ENCODE measurements around the gene PNLDC1.
"Not testable (repeated sequence)": the region's sequence is repeated elsewhere in the genome, so short reads cannot be mapped to it uniquely, and the experiment has no call there.

Gene PNLDC1

GRCh38 chr6:159788753-159789376, 11.2 kb upstream of the PNLDC1 start:
- Histone ChIP-seq H3K4me3 (ENCODE audit: low read length) (peak overlapping the region; percentile 94), H3K27ac (ENCODE audit: low read length) (peak overlapping the region; percentile 73), H3K9ac (ENCODE audit: low read length) (peak overlapping the region; percentile 93), H3K9me3 (ENCODE audit: control insufficient read depth, low read depth, low read length) (no peaks in the 10 kb centered on the region), H3K4me1 (ENCODE audit: control insufficient read depth, low read depth, low read length) (peaks cover 10% of the 10 kb centered on the region), H3K27me3 (ENCODE audit: control insufficient read depth, insufficient read depth, low read length) (no peaks in the 10 kb centered on the region), H3K36me3 (ENCODE audit: control insufficient read depth, low read depth, low read length) (peaks cover 54% of the 10 kb centered on the region)

GRCh38 chr6:159789377-159790148, 10.5 kb upstream of the PNLDC1 start, which contains the start of gene TCP1:
Gene TCP1, minus strand, starts transcription at chr6:159789602. Its CDS starts 134 bp downstream, at chr6:159789468.
- peak within 1 kb of the TSS; percentile 94 for H3K4me3 ChIP-seq (ENCODE audit: low read length)
- no peaks in the 10 kb centered on the region for H3K27me3 ChIP-seq (ENCODE audit: control insufficient read depth, insufficient read depth, low read length)
- peak within 1 kb of the TSS; percentile 86 for H3K27ac ChIP-seq (ENCODE audit: low read length)
- peaks cover 10% of the 10 kb centered on the region for H3K4me1 ChIP-seq (ENCODE audit: control insufficient read depth, low read depth, low read length)
- no peaks in the 10 kb centered on the region for H3K9me3 ChIP-seq (ENCODE audit: control insufficient read depth, low read depth, low read length)
- H3K9ac ChIP-seq (ENCODE audit: low read length), result peak within 1 kb of the TSS; percentile 93
- H3K36me3 ChIP-seq (ENCODE audit: control insufficient read depth, low read depth, low read length), result peaks cover 56% of the 10 kb centered on the region

GRCh38 chr6:159790149-159790955, 9.7 kb upstream of the PNLDC1 start, which contains the start of gene MRPL18:
Gene MRPL18, plus strand, starts transcription at chr6:159790467. Its CDS starts 121 bp downstream, at chr6:159790588.
- H3K36me3 ChIP-seq (ENCODE audit: control insufficient read depth, low read depth, low read length), result peaks cover 49% of the 10 kb centered on the region
- no peaks in the 10 kb centered on the region for H3K9me3 ChIP-seq (ENCODE audit: control insufficient read depth, low read depth, low read length)
- peak within 1 kb of the TSS; percentile 94 for H3K4me3 ChIP-seq (ENCODE audit: low read length)
- peak within 1 kb of the TSS; percentile 93 for H3K9ac ChIP-seq (ENCODE audit: low read length)
- H3K4me1 ChIP-seq (ENCODE audit: control insufficient read depth, low read depth, low read length), result peaks cover 10% of the 10 kb centered on the region
- H3K27me3 ChIP-seq (ENCODE audit: control insufficient read depth, insufficient read depth, low read length), result no peaks in the 10 kb centered on the region
- H3K27ac ChIP-seq (ENCODE audit: low read length), result peak within 1 kb of the TSS; percentile 86

GRCh38 chr6:159790956-159791598, 9.0 kb upstream of the PNLDC1 start:
- Histone ChIP-seq H3K4me1 (ENCODE audit: control insufficient read depth, low read depth, low read length) (peaks cover 10% of the 10 kb centered on the region), H3K27me3 (ENCODE audit: control insufficient read depth, insufficient read depth, low read length) (no peaks in the 10 kb centered on the region), H3K36me3 (ENCODE audit: control insufficient read depth, low read depth, low read length) (peaks cover 46% of the 10 kb centered on the region), H3K4me3 (ENCODE audit: low read length) (peak overlapping the region; percentile 94), H3K27ac (ENCODE audit: low read length) (peak overlapping the region; percentile 53), H3K9me3 (ENCODE audit: control insufficient read depth, low read depth, low read length) (no peaks in the 10 kb centered on the region), H3K9ac (ENCODE audit: low read length) (peak overlapping the region; percentile 93)

- H3K9me3 ChIP-seq (ENCODE audit: control insufficient read depth, low read depth, low read length); H3K27ac ChIP-seq (ENCODE audit: low read length): not testable (repeated sequence)
- peaks cover 50% of the 10 kb centered on the region for H3K36me3 ChIP-seq (ENCODE audit: control insufficient read depth, low read depth, low read length)
Observed at GRCh38 chr6:159794976-159795375, 5.1 kb upstream of the PNLDC1 start.

GRCh38 chr6:159797554-159797953, 2.5 kb upstream of the PNLDC1 start:
- Histone ChIP-seq H3K9me3 (ENCODE audit: control insufficient read depth, low read depth, low read length) (no peaks in the 10 kb centered on the region), H3K9ac (ENCODE audit: low read length) (no peak overlapping the region), H3K27ac (ENCODE audit: low read length) (no peak overlapping the region), H3K4me1 (ENCODE audit: control insufficient read depth, low read depth, low read length) (no peaks in the 10 kb centered on the region), H3K4me3 (ENCODE audit: low read length) (no peak overlapping the region), H3K27me3 (ENCODE audit: control insufficient read depth, insufficient read depth, low read length) (no peaks in the 10 kb centered on the region), H3K36me3 (ENCODE audit: control insufficient read depth, low read depth, low read length) (peaks cover 42% of the 10 kb centered on the region)

More at GRCh38 chr6:159794976-159795375, 5.1 kb upstream of the PNLDC1 start:
- H3K4me1 ChIP-seq (ENCODE audit: control insufficient read depth, low read depth, low read length); H3K9ac ChIP-seq (ENCODE audit: low read length); H3K27me3 ChIP-seq (ENCODE audit: control insufficient read depth, insufficient read depth, low read length); H3K4me3 ChIP-seq (ENCODE audit: low read length): not testable (repeated sequence)

GRCh38 chr6:159801935-159802334, 1.9 kb downstream of the PNLDC1 start:
- Histone ChIP-seq H3K36me3 (ENCODE audit: control insufficient read depth, low read depth, low read length) (peaks cover 18% of the 10 kb centered on the region), H3K4me3 (ENCODE audit: low read length) (no peak overlapping the region), H3K4me1 (ENCODE audit: control insufficient read depth, low read depth, low read length) (no peaks in the 10 kb centered on the region), H3K27ac (ENCODE audit: low read length) (no peak overlapping the region), H3K27me3 (ENCODE audit: control insufficient read depth, insufficient read depth, low read length) (no peaks in the 10 kb centered on the region), H3K9me3 (ENCODE audit: control insufficient read depth, low read depth, low read length) (no peaks in the 10 kb centered on the region), H3K9ac (ENCODE audit: low read length) (no peak overlapping the region)

GRCh38 chr6:159804504-159804903, 4.4 kb downstream of the PNLDC1 start:
- Histone ChIP-seq H3K4me3 (ENCODE audit: low read length) (no peak overlapping the region), H3K9me3 (ENCODE audit: control insufficient read depth, low read depth, low read length) (no peaks in the 10 kb centered on the region), H3K9ac (ENCODE audit: low read length) (no peak overlapping the region), H3K27me3 (ENCODE audit: control insufficient read depth, insufficient read depth, low read length) (no peaks in the 10 kb centered on the region), H3K27ac (ENCODE audit: low read length) (no peak overlapping the region), H3K4me1 (ENCODE audit: control insufficient read depth, low read depth, low read length) (no peaks in the 10 kb centered on the region), H3K36me3 (ENCODE audit: control insufficient read depth, low read depth, low read length) (no peaks in the 10 kb centered on the region)

- Histone ChIP-seq H3K4me1 (ENCODE audit: control insufficient read depth, low read depth, low read length) (no peaks in the 10 kb centered on the region), H3K9me3 (ENCODE audit: control insufficient read depth, low read depth, low read length) (no peaks in the 10 kb centered on the region), H3K27ac (ENCODE audit: low read length) (no peak overlapping the region), H3K27me3 (ENCODE audit: control insufficient read depth, insufficient read depth, low read length) (no peaks in the 10 kb centered on the region), H3K4me3 (ENCODE audit: low read length) (no peak overlapping the region), H3K9ac (ENCODE audit: low read length) (no peak overlapping the region), H3K36me3 (ENCODE audit: control insufficient read depth, low read depth, low read length) (no peaks in the 10 kb centered on the region)
Observed at GRCh38 chr6:159805440-159806020, 5.5 kb downstream of the PNLDC1 start.

GRCh38 chr6:159806021-159806458, 6.0 kb downstream of the PNLDC1 start:
- Histone ChIP-seq H3K4me1 (ENCODE audit: control insufficient read depth, low read depth, low read length) (no peaks in the 10 kb centered on the region), H3K9me3 (ENCODE audit: control insufficient read depth, low read depth, low read length) (no peaks in the 10 kb centered on the region), H3K9ac (ENCODE audit: low read length) (no peak overlapping the region), H3K36me3 (ENCODE audit: control insufficient read depth, low read depth, low read length) (no peaks in the 10 kb centered on the region), H3K27ac (ENCODE audit: low read length) (no peak overlapping the region), H3K27me3 (ENCODE audit: control insufficient read depth, insufficient read depth, low read length) (no peaks in the 10 kb centered on the region), H3K4me3 (ENCODE audit: low read length) (no peak overlapping the region)
